ENCODE results near the gene VPS37B. TPM values are rescaled to one million over a fixed set of nuclear protein-coding genes. Genes with fewer than 3 reads are reported as not detected.

The VPS37B gene
- total RNA-seq, 2 donors from 2014 or later: 64.8 to 73.5 TPM

GRCh38 chr12:122870867-122871664, 24.9 kb downstream of the VPS37B start:
- intact Hi-C loops (cut with DNase I): no loop called here
- DNase-seq: no peak
- TF ChIP-seq CTCF (IDR thresholded peaks at IDR 0.05): no peak
- H3K9me3 ChIP-seq: no peaks in the 10 kb centered on the region
- peaks cover 48% of the 10 kb centered on the region for H3K4me1 ChIP-seq
- no peaks in the 10 kb centered on the region for H3K27me3 ChIP-seq
- H3K4me3 ChIP-seq: peak overlapping the region; percentile 17
- H3K36me3 ChIP-seq: peaks cover 13% of the 10 kb centered on the region
- peak overlapping the region; percentile 61 to 94 for H3K9ac ChIP-seq (ENCODE audit: low read depth in 2 of 2, low read length in 2 of 2)
- H3K27ac ChIP-seq: peak overlapping the region; percentile 67

GRCh38 chr12:122870163-122870842, 25.6 kb downstream of the VPS37B start:
- Histone ChIP-seq H3K27ac (no peak overlapping the region), H3K36me3 (peaks cover 13% of the 10 kb centered on the region), H3K9me3 (no peaks in the 10 kb centered on the region), H3K4me3 (no peak overlapping the region), H3K9ac (ENCODE audit: low read depth in 2 of 2, low read length in 2 of 2) (peak overlapping the region in 1 of 2 donors; percentile 94), H3K4me1 (peaks cover 45% of the 10 kb centered on the region), H3K27me3 (no peaks in the 10 kb centered on the region)
- intact Hi-C loops (cut with DNase I): no loop called here
- no peak for DNase-seq
- no peak for TF ChIP-seq CTCF (IDR thresholded peaks at IDR 0.05)

GRCh38 chr12:122869207-122869973, 26.5 kb downstream of the VPS37B start:
- Histone ChIP-seq H3K9me3 (no peaks in the 10 kb centered on the region), H3K27ac (no peak overlapping the region), H3K4me1 (peaks cover 40% of the 10 kb centered on the region), H3K9ac (ENCODE audit: low read depth in 2 of 2, low read length in 2 of 2) (no peak overlapping the region), H3K4me3 (no peak overlapping the region), H3K36me3 (peaks cover 13% of the 10 kb centered on the region), H3K27me3 (no peaks in the 10 kb centered on the region)
- no peak for TF ChIP-seq CTCF (IDR thresholded peaks at IDR 0.05)
- intact Hi-C loops (cut with DNase I): loop anchor here (10.0 kb wide), 1 partner anchor 365 kb away; the partner anchor contains the start of genes MPHOSPH9 and MTRFR
- DNase-seq: no peak

- no peaks in the 10 kb centered on the region for H3K9me3 ChIP-seq
- peak overlapping the region; percentile 50 for H3K27ac ChIP-seq
- H3K4me1 ChIP-seq: peaks cover 34% of the 10 kb centered on the region
- H3K27me3 ChIP-seq: no peaks in the 10 kb centered on the region
- intact Hi-C loops (cut with DNase I): loop anchor here (10.0 kb wide), 1 partner anchor 366 kb away; the partner anchor contains the start of genes MPHOSPH9 and MTRFR
- H3K9ac ChIP-seq (ENCODE audit: low read depth in 2 of 2, low read length in 2 of 2): peak overlapping the region; percentile 30 to 42
- TF ChIP-seq CTCF (IDR thresholded peaks at IDR 0.05): no peak
- DNase-seq: no peak
- H3K4me3 ChIP-seq: no peak overlapping the region
- peaks cover 13% of the 10 kb centered on the region for H3K36me3 ChIP-seq
Observed at GRCh38 chr12:122868471-122869177, 27.3 kb downstream of the VPS37B start.

All from colonic mucosa (tissue), 4 donors.